T-helper 17 cell (primary cell): Measurements from ENCODE around the gene ANKRD55. TPM values are rescaled to one million over a fixed set of nuclear protein-coding genes. Genes with fewer than 3 reads are reported as not detected.

Experiments used
- ATAC-seq: fragments of 150-1000 bp; cut with Tn5 transposase; 2 replicates; pipeline ENCODE4 v1.10.0; 2021; ENCODE audit warnings: mild to moderate bottlenecking, moderate library complexity
- DNase-seq, 3 donors: peaks; one replicate each; pipeline versions ENCODE4 v3.0.0 to v3.0.0-alpha.2; 2020 to 2021
- H3K9me3 ChIP-seq: one replicate; pipeline ENCODE4 v1.7.0; 2013; ENCODE audit warnings: low read length, mild to moderate bottlenecking; ENCODE audit not compliant: control insufficient read depth, poor library complexity, severe bottlenecking
- H3K27ac Mint-ChIP-seq: one replicate; pipeline ENCODE4 v1.8.0; 2022; ENCODE audit warnings: mild to moderate bottlenecking, moderate library complexity, mixed read lengths
- H3K27me3 Mint-ChIP-seq: one replicate; pipeline ENCODE4 v1.8.0; 2022; ENCODE audit warnings: mixed read lengths
- H3K36me3 Mint-ChIP-seq: one replicate; pipeline ENCODE4 v1.8.0; 2022; ENCODE audit warnings: low read depth, mixed read lengths
- H3K4me1 Mint-ChIP-seq: one replicate; pipeline ENCODE4 v1.8.0; 2022; ENCODE audit warnings: mild to moderate bottlenecking, mixed read lengths
- H3K4me3 Mint-ChIP-seq: one replicate; pipeline ENCODE4 v1.8.0; 2022; ENCODE audit warnings: mild to moderate bottlenecking, moderate library complexity, mixed read lengths
- total RNA-seq, 4 donors: library from RNA in 2 of 4; stranded (reverse) in 2 of 4; gene quantifications; one replicate each; pipeline ENCODE4 v1.2.3 and lab custom pipeline; 2022 to 2026

Gene ANKRD55
- total RNA-seq, 2 donors from 2014 or later = 2.3 to 3.1 TPM

DNA sequence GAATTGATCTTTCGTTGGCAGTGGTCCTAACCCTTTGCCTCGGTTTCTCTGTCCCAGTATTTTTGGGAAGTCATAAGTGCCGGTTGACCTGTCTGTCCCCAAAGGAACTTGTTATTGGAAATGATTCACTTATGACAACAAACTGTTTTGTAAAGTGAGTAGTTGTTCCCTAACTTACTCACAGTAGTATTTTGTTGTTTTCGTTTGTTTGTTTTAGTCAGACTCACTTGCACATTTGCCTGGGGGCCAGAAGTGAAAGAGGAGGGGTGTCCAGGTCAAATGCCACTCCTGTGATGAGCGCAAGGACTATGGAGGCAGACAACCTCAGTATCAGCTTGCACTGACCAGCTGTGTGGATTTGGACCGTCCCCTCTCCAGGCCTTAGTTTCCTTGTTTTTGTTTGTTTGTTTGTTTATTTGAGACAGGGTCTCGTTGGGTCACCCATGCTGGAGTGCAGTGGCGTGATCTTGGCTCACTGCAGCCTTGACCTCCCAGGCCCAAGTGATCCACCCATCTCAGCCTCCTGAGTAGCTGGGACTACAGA lies 47.3 kb downstream of the ANKRD55 start:
- DNase-seq = no peak
- Mint-ChIP-seq H3K27ac (no peak overlapping the region), H3K36me3 (peaks cover 2% of the 10 kb centered on the region), H3K4me3 (no peak overlapping the region), H3K4me1 (peaks cover 8% of the 10 kb centered on the region), H3K27me3 (peaks cover 5% of the 10 kb centered on the region)
- H3K9me3 ChIP-seq = no peaks in the 10 kb centered on the region
- no peak for ATAC-seq

DNA sequence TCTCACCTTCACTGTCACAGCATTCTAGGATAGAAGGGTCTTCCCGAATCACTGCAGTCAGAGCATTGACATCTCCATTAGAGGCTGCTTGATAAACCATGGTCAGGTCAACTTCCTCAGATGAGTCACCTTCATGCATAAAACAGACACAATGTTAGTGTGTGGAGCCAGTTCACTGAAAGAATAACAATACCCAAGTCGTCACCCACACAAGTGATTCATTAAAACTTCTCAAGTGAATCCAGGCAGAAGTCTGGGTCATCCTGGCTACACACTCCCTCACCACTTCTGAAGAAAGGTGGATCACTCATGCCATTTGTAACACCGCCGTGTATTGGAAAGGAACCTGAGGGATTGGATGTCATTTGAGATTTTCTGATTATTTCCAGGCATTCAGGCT lies 49.6 kb downstream of the ANKRD55 start:
- peaks cover 2% of the 10 kb centered on the region for H3K36me3 Mint-ChIP-seq
- ATAC-seq (no peak), DNase-seq (no peak)
- H3K4me3 Mint-ChIP-seq = no peak overlapping the region
- H3K27ac Mint-ChIP-seq = peak overlapping the region; percentile 6
- H3K9me3 ChIP-seq = no peaks in the 10 kb centered on the region
- H3K27me3 Mint-ChIP-seq = peaks cover 5% of the 10 kb centered on the region
- H3K4me1 Mint-ChIP-seq = peaks cover 2% of the 10 kb centered on the region

GRCh38 chr5:56179442-56179841 lies 53.7 kb downstream of the ANKRD55 start:
- Mint-ChIP-seq H3K36me3 (peaks cover 5% of the 10 kb centered on the region), H3K4me3 (no peak overlapping the region), H3K27me3 (peaks cover 15% of the 10 kb centered on the region), H3K27ac (no peak overlapping the region), H3K4me1 (peaks cover 3% of the 10 kb centered on the region)
- ATAC-seq (no peak), DNase-seq (no peak)
- no peaks in the 10 kb centered on the region for H3K9me3 ChIP-seq

DNA sequence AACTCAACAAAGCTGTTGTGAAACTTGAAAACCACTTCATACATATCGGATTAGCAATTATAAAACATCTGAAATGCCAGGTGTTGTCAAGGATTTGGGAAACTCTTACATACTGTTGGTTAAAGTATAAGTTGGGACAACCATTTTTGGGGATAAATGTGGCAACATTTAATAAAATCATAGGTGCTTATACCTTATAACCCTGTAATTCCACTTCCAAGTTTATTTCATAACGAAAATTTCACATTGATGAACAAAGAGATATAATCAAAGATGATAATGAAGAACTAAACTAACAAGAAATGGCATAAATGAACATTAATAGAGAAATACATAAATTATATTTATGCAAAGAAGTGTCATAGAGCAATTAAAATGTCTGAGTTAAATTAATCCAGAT lies 54.3 kb downstream of the ANKRD55 start:
- no peaks in the 10 kb centered on the region for H3K9me3 ChIP-seq
- Mint-ChIP-seq H3K27me3 (peaks cover 15% of the 10 kb centered on the region), H3K36me3 (peaks cover 5% of the 10 kb centered on the region), H3K4me1 (peaks cover 3% of the 10 kb centered on the region), H3K4me3 (no peak overlapping the region), H3K27ac (no peak overlapping the region)
- ATAC-seq (no peak), DNase-seq (no peak)

GRCh38 chr5:56176871-56177533 lies 56.1 kb downstream of the ANKRD55 start:
- DNase-seq (no peak), ATAC-seq (no peak)
- H3K27me3 Mint-ChIP-seq = peaks cover 15% of the 10 kb centered on the region
- H3K4me3 Mint-ChIP-seq = no peak overlapping the region
- H3K36me3 Mint-ChIP-seq = peaks cover 4% of the 10 kb centered on the region
- H3K27ac Mint-ChIP-seq = no peak overlapping the region
- peaks cover 3% of the 10 kb centered on the region for H3K4me1 Mint-ChIP-seq
- H3K9me3 ChIP-seq = no peaks in the 10 kb centered on the region

GRCh38 chr5:56176155-56176798 lies 56.9 kb downstream of the ANKRD55 start:
- Mint-ChIP-seq H3K4me3 (no peak overlapping the region), H3K4me1 (peaks cover 3% of the 10 kb centered on the region), H3K36me3 (peaks cover 4% of the 10 kb centered on the region), H3K27me3 (peaks cover 15% of the 10 kb centered on the region), H3K27ac (no peak overlapping the region)
- no peak for DNase-seq
- no peak for ATAC-seq
- H3K9me3 ChIP-seq = no peaks in the 10 kb centered on the region

- Mint-ChIP-seq H3K4me1 (peaks cover 3% of the 10 kb centered on the region), H3K4me3 (no peak overlapping the region), H3K27me3 (peaks cover 15% of the 10 kb centered on the region), H3K27ac (no peak overlapping the region), H3K36me3 (peaks cover 4% of the 10 kb centered on the region)
- no peaks in the 10 kb centered on the region for H3K9me3 ChIP-seq
- DNase-seq (no peak), ATAC-seq (no peak)
Measured at GRCh38 chr5:56175488-56175887, 57.6 kb downstream of the ANKRD55 start.

DNA sequence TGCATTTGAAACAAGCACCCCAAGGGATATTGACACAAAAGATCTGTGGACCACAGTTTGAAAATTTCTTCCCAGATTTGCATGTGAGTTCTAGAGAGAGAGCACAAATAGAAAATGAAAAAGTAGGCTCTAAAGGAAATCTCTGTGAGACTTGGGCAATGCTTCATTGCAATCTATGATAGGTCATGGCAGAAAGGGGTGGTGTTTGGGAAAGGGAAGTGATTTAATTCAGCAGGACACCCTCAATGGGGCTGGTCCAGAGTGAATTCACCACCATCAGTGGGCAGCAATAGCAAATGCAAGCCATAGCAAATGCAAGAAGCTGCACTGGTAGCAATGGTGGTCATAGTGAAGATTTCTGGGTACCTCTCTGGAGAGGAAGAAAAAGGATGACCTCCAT lies 58.1 kb downstream of the ANKRD55 start:
- no peak for ATAC-seq
- peaks cover 3% of the 10 kb centered on the region for H3K4me1 Mint-ChIP-seq
- no peak overlapping the region for H3K27ac Mint-ChIP-seq
- no peaks in the 10 kb centered on the region for H3K9me3 ChIP-seq
- no peak overlapping the region for H3K4me3 Mint-ChIP-seq
- DNase-seq = no peak
- peaks cover 4% of the 10 kb centered on the region for H3K36me3 Mint-ChIP-seq
- peaks cover 19% of the 10 kb centered on the region for H3K27me3 Mint-ChIP-seq

GRCh38 chr5:56172241-56172640 lies 60.9 kb downstream of the ANKRD55 start:
- H3K27me3 Mint-ChIP-seq = peaks cover 23% of the 10 kb centered on the region

GRCh38 chr5:56170557-56170956 lies 62.6 kb downstream of the ANKRD55 start:
- no peak overlapping the region for H3K27ac Mint-ChIP-seq
- DNase-seq (no peak), ATAC-seq (no peak)
- peaks cover 9% of the 10 kb centered on the region for H3K4me1 Mint-ChIP-seq
- H3K9me3 ChIP-seq = no peaks in the 10 kb centered on the region
- H3K27me3 Mint-ChIP-seq = peaks cover 20% of the 10 kb centered on the region
- H3K4me3 Mint-ChIP-seq = no peak overlapping the region
- H3K36me3 Mint-ChIP-seq = peaks cover 5% of the 10 kb centered on the region

More at GRCh38 chr5:56172241-56172640, 60.9 kb downstream of the ANKRD55 start:
- Mint-ChIP-seq H3K36me3 (peaks cover 4% of the 10 kb centered on the region), H3K4me1 (peaks cover 6% of the 10 kb centered on the region), H3K27ac (no peak overlapping the region), H3K4me3 (no peak overlapping the region)
- ATAC-seq (no peak), DNase-seq (no peak)
- no peaks in the 10 kb centered on the region for H3K9me3 ChIP-seq

DNA sequence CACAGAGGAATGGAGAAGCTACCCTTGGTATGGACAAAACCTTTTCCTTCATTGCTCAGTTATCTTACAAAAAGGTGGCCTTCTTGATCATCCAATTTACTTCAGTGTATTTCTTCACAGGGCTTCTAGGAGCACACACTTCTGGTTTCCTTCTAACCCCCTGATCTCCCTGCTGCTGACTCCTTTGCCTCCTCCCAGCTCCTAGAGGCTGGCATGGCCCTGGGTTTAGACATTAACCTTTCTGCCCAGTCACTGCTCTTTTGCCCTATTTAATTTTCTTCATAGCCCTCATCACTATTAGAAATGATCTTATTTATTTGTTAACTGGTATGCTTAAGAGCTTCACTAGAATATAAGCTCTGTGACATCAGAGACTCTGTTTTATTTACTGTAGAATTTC lies 63.2 kb downstream of the ANKRD55 start:
- H3K4me3 Mint-ChIP-seq = no peak overlapping the region
- ATAC-seq (no peak), DNase-seq (no peak)
- H3K9me3 ChIP-seq = no peaks in the 10 kb centered on the region
- H3K27ac Mint-ChIP-seq = no peak overlapping the region
- peaks cover 14% of the 10 kb centered on the region for H3K27me3 Mint-ChIP-seq
- H3K36me3 Mint-ChIP-seq = peaks cover 4% of the 10 kb centered on the region
- H3K4me1 Mint-ChIP-seq = peaks cover 7% of the 10 kb centered on the region

GRCh38 chr5:56169281-56169680 lies 63.8 kb downstream of the ANKRD55 start:
- Mint-ChIP-seq H3K27ac (no peak overlapping the region), H3K27me3 (peaks cover 15% of the 10 kb centered on the region), H3K4me3 (no peak overlapping the region), H3K4me1 (peaks cover 5% of the 10 kb centered on the region), H3K36me3 (peaks cover 2% of the 10 kb centered on the region)
- no peaks in the 10 kb centered on the region for H3K9me3 ChIP-seq
- DNase-seq (no peak), ATAC-seq (no peak)

DNA sequence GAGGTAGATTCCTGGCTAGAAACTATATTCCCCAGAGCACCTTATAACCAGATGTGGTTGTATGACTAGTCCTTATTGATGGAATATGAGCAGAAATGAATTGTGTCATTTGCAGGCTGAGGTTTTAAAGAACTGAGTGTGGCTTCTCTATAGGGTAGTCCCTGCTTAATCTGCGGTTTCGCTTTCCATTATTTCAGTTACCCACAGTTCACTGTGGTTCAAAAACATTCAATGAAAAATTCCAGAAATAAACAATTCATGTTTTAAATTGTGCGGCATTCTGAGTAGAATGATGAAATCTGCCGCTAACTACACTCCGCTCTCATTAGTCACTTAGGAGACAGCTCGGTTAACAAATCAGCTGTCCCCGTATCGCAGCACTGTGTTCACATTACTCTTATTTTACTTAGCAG lies 65.1 kb downstream of the ANKRD55 start:
- no peaks in the 10 kb centered on the region for H3K9me3 ChIP-seq
- Mint-ChIP-seq H3K36me3 (peaks cover 2% of the 10 kb centered on the region), H3K4me1 (peaks cover 8% of the 10 kb centered on the region), H3K27me3 (peaks cover 15% of the 10 kb centered on the region), H3K4me3 (peak overlapping the region; percentile 64), H3K27ac (no peak overlapping the region)
- peak; percentile 60 for ATAC-seq
- no peak for DNase-seq

DNA sequence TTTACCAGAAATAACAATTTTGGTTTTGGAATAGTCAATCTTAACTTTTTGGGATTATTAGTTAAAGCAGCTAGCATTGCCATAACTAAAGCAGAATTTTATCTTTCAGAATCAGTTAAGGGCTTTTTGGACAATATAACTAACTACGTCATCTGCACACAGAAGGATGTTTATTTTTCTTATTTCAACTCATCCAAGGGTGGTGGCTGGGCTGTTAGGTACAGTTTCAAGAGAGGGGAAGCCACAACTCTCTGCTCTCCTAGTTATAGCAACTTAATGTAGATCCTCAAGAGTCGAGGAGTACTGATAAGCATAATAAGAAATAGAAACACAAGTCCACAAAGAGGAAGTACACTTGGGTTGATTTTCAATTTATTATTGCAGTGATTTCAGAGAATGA lies 65.6 kb downstream of the ANKRD55 start:
- Mint-ChIP-seq H3K36me3 (peaks cover 2% of the 10 kb centered on the region), H3K27me3 (peaks cover 14% of the 10 kb centered on the region), H3K4me1 (peaks cover 9% of the 10 kb centered on the region), H3K27ac (no peak overlapping the region), H3K4me3 (peak overlapping the region; percentile 64)
- no peak for ATAC-seq
- no peaks in the 10 kb centered on the region for H3K9me3 ChIP-seq
- DNase-seq = no peak
